NCI-H774 (cell line): Measurements from ENCODE around the gene CWC22.
"Not testable (repeated sequence)": the region's sequence is repeated elsewhere in the genome, so short reads cannot be mapped to it uniquely, and the experiment has no call there.

Experiments
- DNase-seq: peaks from one replicate; lab custom pipeline; 2025; lab: John Stamatoyannopoulos, UW

The CWC22 gene

DNA sequence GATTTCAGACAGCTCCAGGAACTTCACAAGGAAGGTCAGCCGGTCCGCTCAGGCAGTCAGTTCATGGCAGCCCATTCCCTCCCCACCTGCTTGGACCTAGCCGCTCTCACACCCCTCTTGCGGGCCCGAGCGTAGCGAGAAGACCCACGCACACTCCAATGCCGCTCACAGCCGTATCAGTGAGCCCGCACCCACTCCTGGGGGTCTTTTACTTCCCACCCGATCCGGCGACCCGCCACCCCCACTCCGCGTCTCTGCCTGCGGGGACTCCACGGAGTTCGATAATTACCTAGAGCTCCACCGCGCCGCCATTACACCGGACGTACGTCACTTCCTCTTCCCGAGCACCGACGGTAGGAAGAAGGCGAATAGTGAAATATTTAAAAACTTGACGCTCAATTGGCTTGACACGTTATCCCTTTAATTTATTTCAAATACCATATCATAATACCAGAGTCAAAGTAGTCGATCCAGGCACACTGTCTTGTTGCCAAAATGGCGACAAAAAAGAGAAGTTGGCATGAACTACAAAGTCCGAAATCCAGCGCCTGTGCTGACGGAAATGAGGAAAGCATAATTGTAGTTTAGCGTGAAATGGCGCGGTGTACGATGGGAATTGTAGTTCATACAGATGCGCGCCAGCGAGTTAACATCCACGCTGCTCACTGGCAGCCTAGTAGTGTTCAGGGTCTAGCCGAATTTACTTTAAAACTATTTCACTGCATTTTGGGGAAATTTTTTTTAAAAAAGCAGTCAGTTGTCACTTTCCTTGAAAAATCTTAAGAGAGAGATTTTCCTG is at the start of gene CWC22:
Gene CWC22, minus strand, starts transcription at position 517 of the 799 bp plus-strand sequence. CDS start 13,956 bp downstream, outside the sequence.
- DNase-seq, result peak; percentile 90

DNA sequence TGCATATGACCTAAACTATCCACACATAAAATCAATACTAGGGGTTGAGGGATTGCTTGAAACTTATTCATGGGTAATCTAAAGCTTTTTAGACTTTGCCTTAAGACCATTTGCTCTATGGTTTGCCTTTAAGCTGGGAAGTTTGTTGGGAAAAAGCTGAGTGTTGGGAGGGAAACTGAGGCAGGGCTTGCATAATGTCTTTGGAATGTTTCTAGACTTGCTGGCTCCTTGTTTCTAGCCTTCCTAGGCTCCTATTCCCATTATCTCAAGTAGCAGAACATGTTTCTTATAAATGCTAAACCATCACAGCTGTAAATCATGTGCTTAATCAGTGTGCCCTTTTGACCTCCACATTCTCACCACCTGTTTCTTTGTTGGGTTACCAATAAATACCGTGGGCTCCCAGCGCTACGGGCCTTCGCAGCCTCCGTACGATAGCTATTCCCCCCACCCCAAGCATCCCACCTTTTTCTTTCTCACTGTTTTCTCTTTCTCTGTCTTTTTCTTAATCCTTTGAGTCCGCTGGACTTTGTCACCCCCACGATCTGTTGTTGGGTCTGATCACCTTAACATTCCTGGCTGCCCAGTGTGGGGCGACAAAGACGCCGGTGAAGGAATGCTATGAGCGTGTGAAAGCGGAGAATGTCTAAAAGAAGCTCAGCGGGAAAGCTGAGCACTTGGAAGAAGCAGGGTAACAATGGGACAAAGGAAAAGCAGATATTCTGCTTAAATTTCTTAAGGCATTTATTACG is 49.4 kb upstream of the CWC22 start:
- DNase-seq, result no peak

DNA sequence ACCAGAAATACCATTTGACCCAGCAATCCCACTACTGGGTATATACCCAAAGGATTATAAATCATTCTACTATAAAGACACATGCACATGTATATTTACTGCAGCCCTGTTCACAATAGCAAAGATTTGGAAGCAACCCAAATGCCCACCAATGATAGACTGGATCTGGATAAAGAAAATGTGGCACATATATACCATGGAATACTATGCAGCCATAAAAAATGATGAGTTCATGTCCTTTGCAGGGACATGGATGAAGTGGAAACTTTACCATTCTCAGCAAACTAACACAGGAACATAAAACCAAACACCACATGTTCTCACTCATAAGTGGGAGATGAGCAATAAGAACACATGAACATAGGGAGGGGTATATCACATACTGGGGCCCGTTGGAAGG is 47.5 kb upstream of the CWC22 start:
- not testable (repeated sequence) for DNase-seq

DNA sequence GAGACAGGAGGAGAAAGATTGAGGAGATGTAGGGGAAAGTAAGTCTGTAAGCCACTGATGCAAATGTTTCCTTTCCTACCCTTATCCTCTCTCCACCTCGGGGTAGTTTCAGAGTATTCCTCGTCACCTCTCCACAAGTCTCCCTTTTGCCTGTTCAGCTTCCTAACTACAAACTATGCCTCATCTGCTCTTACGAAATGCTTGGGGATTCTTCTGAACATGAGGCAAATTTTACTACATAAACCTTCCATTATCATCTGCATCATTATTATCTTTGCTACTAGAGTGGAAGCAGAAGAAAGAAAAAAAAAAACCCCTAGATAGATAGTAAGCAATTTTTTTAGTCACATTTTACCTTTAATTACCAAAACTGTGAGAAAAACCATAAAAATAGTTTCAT is 43.1 kb upstream of the CWC22 start:
- no peak for DNase-seq

DNA sequence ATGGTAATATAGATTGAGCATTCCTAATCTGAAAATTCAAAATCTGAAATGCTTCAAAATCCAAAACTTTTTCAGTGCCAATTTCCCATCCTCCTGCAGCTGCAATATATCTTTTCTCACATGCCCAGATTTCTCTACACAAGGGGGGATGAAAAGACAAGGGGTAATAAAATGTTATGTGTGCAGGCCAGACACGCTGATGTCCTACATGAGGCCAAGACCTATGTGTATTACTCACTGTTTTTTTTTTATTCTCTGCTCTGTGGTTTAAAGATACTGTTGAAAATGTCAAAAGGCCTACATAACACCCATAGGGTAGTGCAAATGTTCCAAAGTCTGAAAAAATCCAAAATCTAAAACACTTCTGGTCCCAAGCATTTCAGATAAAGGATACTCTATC is 41.2 kb upstream of the CWC22 start:
- no peak for DNase-seq

DNA sequence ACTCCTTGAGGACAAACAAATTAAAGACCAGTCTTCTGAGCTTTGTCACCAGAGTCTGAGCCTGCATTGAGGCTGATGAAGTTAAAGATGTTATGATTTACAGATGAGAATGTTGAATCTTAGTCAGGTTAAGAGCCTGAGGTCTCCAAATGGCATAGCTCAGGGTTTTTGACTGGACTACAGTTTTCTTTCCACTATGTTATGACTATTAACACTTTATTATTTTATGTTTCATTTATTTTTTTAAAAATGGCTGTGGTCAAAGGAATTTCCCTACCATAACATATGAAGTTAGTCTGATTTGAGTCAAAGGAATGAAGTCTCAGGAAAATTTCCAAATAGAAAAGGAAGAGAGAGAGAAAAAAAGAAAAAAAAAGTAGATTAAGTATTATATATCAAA is 39.7 kb upstream of the CWC22 start:
- no peak for DNase-seq

DNA sequence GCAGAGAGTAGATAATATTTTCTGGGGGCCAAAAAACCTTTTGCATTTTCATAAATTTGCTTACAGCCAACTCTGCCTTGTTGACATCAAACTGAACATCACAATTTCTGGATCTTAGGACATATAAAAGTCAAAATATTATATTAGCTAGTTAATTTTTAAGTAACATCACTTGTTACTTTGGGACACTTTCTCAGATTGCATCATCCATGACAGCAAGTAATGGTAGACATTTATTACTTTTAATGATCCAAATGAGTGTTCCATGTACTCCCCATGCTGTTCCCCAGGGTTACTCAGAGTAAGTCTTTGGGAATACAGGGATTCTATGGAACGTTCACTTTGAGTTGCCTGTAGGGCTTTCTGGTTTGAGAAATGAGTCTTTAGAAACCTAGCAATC is 39.1 kb upstream of the CWC22 start:
- DNase-seq, result no peak

DNA sequence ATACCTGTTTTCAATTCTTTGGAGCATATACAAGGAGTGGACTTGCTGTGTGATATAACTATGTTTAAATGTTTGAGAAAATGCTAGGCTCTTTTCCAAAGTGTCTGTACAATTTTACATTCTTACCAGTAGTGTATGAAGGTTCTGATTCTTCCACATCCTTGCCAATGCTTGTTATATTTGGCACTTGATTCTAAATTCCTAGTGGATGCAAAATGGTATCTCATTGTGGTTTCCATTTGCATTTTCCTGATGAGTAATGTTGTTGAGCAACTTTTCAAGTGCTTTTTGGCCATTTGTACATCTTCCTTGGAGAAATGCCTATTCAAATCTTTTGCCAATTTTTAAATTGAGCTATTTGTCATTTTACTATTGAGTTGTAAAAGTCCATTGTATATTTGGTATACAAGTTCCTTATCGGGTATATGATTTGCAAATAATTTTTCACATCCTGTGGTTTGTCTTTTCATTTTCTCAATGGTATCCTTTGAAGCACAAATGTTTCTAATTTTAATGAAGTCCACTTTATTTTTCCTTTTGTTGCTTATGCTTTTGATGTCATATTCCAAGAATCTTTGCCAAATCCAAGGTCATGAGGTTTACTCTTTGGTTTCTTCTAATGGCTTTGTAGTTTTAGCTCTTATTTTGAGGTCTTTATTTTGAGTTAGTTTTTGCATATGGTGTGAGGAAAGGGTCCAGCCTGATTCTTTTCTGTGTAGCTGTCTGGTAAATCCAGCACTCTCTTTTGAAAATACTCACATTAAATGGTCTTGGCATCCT is 33.2 kb upstream of the CWC22 start:
- DNase-seq, result no peak

DNA sequence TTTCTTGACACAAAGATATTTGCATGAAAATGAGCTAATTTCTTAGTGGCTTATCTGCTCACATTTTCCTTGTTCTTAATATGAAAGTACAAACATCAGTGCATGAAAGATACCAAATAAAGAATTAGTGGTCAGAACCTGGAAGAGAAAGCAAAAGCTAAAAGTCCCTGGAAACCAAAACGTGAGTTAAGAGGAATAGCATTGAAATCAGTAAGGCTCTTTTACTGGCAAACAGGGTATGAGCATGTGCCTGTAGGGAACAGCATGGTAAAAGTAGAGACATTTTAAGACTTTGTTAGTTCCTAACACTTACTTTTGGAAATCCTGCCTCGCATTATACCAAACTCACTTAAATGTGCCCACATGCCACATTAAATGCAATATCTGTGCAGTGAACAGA is 31.9 kb upstream of the CWC22 start:
- DNase-seq, result no peak

DNA sequence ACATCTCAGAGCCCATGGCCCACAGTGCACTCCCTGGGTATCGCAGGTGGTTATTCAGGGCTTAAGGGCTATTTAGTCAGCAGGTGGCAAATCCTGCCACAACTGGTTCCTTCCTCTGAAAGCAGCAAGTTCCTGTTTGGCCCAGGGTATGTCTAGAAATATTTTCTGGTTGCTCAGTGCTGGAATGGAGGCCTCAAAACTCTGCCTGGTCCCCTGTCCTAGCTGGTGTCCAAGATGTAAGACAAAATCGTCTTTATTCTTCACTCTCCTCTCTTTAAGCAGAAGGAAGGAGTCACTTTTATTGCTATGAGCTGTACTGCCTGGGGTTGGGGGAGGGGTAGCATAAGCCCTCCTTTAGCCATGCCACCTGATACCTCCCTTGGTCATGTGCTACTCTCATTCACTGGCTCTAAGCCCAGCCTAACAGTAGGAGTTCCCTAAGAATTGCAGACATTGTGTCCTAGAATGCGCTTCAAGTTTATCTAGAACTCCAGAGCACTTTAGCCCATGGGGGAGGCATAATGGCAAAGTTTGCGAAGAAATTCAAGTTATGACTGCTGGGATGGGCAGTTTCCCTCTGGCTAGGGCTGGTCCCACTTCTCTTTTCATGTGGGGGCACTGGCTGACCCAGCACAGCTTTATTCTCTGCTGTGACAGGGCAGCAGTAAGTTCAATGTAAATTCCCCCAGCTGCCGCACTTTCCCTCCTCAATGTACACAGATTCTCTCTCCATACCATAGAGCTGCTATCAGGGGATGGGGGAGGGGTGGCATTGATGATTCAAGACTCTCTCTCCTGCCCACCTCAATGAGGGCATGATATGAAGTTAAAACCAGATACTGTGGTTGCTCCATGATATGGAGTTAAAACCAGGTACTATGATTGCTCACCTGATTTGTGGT is 27.1 kb upstream of the CWC22 start:
- no peak for DNase-seq

DNA sequence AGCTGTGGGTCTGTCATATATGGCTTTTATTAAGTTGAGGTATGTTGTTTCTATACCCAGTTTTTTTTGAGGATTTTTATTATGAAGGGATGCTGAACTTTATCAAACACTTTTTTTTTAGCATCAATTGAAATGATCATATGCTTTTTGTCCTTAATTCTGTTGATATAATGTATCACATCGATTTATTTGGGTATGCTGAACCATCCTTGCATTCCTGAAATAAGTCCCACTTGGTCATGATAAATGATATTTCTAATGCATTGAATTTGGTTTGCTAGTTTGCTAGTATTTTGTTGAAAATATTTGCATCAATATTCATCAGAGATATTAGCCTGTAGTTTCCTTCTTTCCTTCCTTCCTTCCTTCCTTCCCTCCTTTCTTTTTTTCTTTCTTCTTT is 22.5 kb upstream of the CWC22 start:
- DNase-seq, result no peak

DNA sequence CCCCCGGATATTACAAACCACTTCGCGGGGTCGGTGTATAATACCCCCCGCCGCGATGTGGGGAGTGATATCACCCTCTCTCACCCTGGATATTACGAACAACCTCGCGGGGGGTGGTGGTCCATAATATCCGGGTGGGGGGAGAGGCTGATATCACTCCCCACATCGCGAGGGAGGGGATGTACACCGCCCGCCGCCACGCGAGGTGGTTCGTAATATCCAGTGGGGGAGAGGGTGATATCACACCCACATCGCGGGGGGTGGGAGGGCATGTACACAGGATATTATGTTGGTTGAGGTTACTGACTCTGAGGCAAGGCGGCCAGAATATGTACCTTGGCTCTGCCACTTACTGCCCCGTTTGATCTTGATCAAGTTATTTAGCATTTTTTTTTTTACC is 14.8 kb upstream of the CWC22 start:
- no peak for DNase-seq

DNA sequence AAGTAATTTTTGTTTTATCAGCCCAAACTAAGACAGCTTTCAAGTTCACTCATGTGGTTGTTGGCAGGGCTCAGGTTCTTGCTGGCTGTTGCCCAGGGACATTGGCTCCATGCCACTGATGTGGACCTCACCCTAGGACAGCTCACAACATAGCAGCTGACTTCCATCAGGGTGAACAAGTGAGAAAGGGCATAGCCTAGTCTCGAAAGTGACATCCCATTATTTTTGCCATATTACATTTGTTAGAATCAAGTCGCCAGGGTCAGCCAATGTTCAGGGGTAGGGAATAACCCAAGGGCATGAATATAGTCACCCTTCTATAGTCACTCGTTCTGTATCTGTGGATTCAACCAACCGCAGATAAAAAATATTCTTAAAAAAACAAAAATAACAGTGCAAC is 10.7 kb upstream of the CWC22 start:
- DNase-seq, result no peak

DNA sequence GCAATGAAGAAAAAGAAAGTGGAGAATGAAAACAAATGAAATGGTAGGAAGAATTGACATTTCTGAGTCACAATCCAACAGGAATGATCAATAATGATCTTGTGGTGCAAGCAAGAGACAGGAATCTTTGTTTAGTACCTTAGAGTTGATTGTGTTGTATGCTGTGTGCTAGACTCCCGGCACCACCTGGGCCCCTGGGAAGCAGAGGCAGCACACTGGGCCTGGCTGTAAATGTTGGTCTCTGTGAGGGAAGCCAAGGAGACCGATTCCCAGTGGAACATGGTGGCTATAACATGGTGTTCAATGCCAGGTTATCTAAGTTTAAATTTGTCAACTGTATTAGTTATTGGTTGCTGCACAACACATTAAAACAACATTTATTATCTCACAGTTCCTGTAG is 9.8 kb upstream of the CWC22 start:
- no peak for DNase-seq

DNA sequence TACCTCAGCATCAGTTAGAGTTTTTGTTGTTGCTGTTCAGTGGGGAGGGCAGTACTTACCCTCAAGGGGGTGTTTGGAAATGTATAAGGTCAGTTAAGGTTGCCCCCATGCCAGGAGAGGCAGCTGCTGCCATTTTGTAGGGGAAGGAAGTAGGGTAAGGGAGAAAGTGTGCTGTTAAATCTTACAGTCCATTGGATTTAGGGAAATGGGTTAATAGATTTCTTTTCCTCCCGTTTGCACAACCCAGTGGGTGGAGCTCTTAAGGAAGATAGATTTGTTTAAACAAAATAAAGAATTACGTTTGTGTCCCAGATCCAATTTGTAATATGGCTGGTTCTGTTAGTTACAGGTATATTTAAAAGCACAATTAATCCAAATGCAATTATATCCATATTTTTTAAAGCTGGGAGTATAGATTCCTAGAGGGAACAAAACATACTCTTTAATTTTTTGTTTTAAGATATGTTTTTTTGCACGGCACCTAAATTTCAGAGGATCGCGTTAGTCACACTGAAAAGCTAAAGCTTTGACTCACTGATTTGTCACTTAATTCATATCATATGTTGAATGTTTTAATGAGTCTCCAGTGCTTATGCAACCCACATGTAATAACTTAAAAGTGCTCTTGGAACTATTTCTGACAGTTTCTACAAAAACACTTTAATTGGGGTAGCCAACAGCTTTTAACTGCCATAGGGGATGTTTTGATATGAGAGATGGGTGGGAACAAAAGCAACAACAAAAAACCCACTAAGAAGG is 9.0 kb upstream of the CWC22 start:
- DNase-seq, result no peak

DNA sequence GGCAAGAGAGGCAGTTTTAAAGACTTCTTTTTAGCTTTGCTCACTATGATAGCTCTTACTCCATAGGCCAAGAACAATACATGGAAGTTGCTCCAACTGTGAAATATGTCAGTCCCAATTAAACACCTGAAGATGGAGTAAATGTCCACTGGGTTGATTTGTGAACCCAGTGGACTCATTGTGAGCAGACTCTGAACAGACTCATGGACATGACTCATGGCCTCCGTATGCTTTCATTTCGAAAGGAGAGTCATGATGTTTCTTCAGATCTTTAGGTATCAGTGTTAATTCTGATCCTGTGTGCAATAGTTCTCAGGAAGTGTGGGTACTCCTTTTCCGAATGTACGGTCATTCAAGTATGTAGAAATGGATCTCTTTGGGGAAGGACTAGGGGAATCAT is 5.4 kb upstream of the CWC22 start:
- no peak for DNase-seq

DNA sequence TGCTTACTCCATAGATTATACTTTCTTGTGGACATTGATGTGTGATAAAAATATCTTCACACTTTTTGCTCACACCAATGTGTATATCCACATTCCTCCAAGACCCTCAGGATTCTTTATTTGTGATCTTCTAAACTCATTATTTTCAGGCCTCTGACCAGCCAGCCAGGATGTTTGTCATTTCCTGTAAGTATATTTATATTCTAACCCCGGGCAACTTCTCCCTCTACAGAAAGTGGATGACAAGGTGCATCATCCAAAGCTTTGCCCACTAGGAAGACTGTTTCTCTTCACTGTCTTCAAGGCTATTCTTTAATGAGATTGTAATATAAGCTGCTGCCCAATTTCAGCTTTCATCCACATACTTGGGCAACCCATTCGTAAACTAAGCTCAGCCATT is 3.6 kb upstream of the CWC22 start:
- no peak for DNase-seq

DNA sequence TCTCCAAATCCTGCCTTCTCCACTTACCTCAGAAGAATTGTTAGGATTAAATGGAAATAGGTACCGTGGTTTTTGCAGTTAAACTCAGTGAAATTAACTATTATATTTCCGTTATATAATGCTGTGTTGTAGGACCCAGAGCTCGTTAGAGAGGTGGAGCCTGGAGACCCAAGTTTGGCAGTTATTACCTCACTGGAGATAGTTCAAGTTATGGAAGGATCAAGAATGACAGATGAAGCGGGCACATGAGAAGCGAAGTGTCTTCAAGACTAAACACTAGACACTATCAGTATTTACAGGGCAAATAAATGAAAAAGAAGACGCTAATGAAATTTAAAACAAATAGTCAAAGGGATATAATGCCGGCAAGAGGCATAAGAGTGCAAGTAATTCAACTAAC is 866 bp downstream of the CWC22 start:
- DNase-seq, result no peak

DNA sequence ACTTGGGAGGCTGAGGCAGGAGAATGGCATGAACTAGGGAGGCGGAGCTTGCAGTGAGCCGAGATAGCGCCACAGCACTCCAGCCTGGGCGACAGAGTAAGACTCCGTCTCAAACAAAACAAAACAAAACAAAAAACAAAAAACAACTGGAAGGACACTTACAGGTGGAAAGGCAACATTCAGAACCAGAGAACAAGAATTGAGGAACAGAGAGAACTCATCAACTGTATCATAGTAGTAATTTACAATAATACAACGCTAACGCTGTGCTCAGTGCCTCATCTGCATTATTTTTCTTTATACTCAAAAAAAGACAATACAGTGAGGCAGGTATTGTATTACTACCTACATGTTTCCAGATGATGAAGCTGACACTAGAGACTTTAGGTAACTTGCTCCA is 1.6 kb downstream of the CWC22 start:
- DNase-seq, result not testable (repeated sequence)

DNA sequence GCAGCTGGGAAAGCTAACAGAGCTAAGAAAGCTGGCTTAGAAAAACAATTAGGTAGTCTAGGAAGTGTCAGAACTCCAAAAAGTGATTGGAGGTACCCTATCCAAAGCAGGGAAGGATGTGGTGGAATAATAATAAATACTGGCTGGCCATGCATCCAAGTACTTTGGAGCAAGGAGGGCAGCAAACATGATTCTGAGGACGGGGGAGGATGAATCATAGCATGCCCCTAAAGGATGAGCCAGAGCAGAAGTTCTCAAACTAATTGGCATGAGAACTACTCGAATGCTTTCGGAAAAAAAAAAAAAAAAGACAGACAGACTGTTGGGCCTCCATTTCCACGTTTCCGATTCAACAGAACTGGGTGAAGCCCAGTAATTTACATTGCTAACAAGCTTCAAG is 2.4 kb downstream of the CWC22 start:
- no peak for DNase-seq

DNA sequence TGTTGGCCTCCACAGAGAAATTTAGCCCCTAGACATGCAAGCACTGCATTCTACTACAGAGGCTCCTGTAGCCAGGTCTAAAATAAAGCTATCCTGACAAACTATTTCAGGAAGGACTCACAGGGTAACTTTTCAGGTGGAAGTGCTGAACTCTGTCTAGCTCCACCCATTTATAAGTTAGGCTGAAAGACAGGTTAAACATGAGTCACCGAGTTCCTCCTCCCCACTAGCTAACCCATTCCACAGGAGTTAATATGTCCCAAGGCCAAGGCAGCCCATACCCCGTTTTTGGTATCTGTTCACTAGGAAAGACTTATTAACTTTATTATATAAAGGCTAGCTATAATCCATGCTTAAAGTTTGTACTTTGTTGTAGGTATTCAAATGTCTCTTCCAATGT is 3.5 kb downstream of the CWC22 start:
- no peak for DNase-seq
